ENCODE data around the gene GPX8. TPM values are rescaled to one million over a fixed set of nuclear protein-coding genes. Genes with fewer than 3 reads are reported as not detected.

The GPX8 gene
- total RNA-seq, 1 donor from 2014 or later: 61.1 TPM

GRCh38 chr5:55172937-55173686 lies 13.1 kb downstream of the GPX8 start, which contains the start of gene CDC20B:
CDC20B (minus strand) TSS chr5:55173177; CDS start chr5:55173000, 177 bp downstream.
- peak; percentile 89 for DNase-seq

- no peak for DNase-seq
Observed at GRCh38 chr5:55173687-55174230, 13.8 kb downstream of the GPX8 start.

GRCh38 chr5:55175781-55176175 lies 15.8 kb downstream of the GPX8 start:
- peak; percentile 16 for DNase-seq

GRCh38 chr5:55176176-55176818 lies 16.3 kb downstream of the GPX8 start:
- peak; percentile 67 for DNase-seq

GRCh38 chr5:55177078-55177477 lies 17.1 kb downstream of the GPX8 start:
- DNase-seq: no peak

- DNase-seq: no peak
Observed at GRCh38 chr5:55180016-55180415, 20.0 kb downstream of the GPX8 start.

GRCh38 chr5:55187370-55187769 lies 27.4 kb downstream of the GPX8 start:
- peak; percentile 26 for DNase-seq

GRCh38 chr5:55188656-55189540 lies 28.9 kb downstream of the GPX8 start:
- no peak for DNase-seq

GRCh38 chr5:55191165-55191564 lies 31.2 kb downstream of the GPX8 start:
- DNase-seq: no peak

- DNase-seq: no peak
Observed at GRCh38 chr5:55205001-55205400, 45.0 kb downstream of the GPX8 start.

- DNase-seq: no peak
Observed at GRCh38 chr5:55211184-55211874, 51.4 kb downstream of the GPX8 start.

Small RNA genes lying within 50 kb of the gene (small RNA-seq; reads per million reads assigned to genes)
- gene MIR449A (ENCODE audit: low replicate concordance): 0.18 reads per million, percentile 16 among the genes with 10 or more reads in this experiment
- not detected for gene MIR449B (ENCODE audit: low replicate concordance)
- gene MIR449C (ENCODE audit: low replicate concordance): 0.42 reads per million, percentile 67 among the genes with 10 or more reads in this experiment

Other genes starting within 250 kb of the GPX8 start
- 5.0 TPM for gene ESM1, start 174.6 kb upstream of the GPX8 start, total RNA-seq
- gene GZMK, start 135.9 kb upstream of the GPX8 start, total RNA-seq: not detected
- gene GZMA, start 57.5 kb upstream of the GPX8 start, total RNA-seq: 0.51 TPM
- not detected for gene CDC20B, start 13.0 kb downstream of the GPX8 start, total RNA-seq
- not detected for gene MCIDAS, start 67.1 kb downstream of the GPX8 start, total RNA-seq
- gene CCNO, start 73.4 kb downstream of the GPX8 start, total RNA-seq: not detected
- gene DHX29, start 147.5 kb downstream of the GPX8 start, total RNA-seq: 36.7 TPM
- gene MTREX, start 147.8 kb downstream of the GPX8 start, total RNA-seq: 163 TPM